IPS DF 19.7 (cell line): ENCODE data around the gene HOXC6.

ENCODE experiments used
- DNase-seq: peaks from one replicate; pipeline ENCODE4 v3.0.0-alpha.2; 2013; ENCODE audit warnings: low read depth, low spot score

Gene HOXC6

DNA sequence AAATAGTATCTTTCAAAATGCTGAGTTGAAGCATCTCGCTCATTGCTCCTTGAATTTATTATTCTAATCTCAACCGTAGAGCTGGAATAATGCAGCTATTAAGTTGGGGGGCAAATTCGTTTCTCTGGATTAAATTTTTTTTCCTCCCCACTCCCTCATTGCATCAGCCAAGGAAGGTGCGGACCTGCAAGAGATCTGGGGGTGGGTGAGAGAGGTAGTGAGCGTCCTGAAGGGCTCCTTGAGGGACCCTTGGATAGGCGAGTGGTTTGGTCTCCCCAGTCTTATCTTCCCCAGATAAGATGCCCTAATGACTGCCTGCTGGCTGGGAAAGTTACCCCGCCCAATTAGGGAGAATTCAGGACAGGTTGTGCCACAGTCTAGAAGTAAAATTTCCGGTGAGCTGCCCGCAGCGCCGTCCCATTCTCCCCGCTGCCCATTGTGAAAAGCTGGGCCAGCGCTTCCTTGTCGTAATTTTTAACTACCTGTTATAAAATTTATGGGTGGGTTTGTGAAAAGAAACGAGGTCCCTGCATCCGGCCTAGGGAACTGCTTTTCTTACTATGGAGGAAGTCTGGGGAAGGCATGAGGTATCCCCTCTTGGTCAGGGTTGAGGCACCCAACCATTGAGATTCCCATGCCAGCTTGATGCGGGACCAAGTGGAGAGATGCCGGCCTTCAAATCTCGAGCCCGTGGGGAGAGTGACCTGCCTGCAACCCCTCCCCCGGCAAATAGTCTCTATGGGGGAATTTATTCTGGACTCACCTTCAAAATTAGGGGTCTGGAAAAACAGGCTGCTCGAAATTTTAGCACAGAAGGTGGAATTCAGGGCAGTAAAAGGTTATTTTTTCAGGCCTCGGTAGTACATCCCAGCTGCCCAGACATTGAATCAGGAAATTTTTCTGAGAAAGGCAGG is 13.0 kb upstream of the HOXC6 start:
- DNase-seq: no peak

- DNase-seq: no peak
Observed at GRCh38 chr12:54016051-54016450, 12.2 kb upstream of the HOXC6 start.

- DNase-seq: no peak
Observed at GRCh38 chr12:54016478-54016964, 11.7 kb upstream of the HOXC6 start.

DNA sequence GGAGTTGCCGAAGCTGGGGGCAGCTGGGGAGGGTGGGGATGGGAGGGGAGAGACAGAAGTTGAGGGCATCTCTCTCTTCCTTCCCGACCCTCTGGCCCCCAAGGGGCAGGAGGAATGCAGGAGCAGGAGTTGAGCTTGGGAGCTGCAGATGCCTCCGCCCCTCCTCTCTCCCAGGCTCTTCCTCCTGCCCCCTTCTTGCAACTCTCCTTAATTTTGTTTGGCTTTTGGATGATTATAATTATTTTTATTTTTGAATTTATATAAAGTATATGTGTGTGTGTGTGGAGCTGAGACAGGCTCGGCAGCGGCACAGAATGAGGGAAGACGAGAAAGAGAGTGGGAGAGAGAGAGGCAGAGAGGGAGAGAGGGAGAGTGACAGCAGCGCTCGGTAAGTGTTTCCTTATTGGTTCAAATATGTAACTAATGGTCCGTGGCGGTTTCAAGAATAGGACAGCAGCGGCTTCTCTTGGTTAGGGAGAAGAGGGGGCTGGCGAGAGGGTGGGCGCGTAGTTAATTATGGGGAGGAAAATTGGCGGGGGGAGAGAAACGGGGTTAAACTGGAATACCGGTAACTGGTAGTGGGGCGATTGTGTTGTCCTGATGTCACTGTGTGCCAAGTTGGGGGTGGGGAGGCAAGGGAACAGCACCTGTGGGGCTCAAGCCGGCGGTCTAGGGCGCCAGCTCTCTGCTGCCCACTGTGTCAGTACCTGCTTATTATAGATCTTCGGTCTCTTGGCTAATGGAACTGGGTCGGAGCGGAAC is 11.0 kb upstream of the HOXC6 start:
- DNase-seq: no peak

GRCh38 chr12:54017878-54018467 is 10.3 kb upstream of the HOXC6 start:
- DNase-seq: no peak

DNA sequence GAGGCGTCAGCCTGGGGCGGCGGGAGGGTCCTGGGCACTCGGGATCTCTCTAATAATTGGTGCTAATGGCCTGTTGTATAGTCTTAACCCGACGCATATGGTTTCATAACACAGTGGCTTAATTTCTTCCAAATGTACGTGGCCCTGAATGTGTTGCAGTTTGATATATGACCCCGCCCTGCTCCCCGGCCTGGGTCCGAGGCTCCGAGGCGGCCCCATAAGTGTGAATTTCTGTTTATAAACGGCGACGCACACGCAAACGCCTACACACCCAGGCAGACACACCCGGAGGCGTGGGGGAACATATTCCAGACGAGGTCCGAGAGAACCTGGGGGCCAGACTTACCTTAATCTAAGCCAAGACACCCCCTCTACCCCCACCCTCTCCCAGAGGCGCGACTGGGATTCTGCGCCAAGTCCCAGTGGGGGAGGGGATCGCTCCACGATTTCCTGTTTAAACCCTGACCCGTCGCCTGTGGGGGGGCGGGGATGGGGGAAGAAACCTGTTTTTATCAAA is 9.7 kb upstream of the HOXC6 start:
- DNase-seq: no peak

DNA sequence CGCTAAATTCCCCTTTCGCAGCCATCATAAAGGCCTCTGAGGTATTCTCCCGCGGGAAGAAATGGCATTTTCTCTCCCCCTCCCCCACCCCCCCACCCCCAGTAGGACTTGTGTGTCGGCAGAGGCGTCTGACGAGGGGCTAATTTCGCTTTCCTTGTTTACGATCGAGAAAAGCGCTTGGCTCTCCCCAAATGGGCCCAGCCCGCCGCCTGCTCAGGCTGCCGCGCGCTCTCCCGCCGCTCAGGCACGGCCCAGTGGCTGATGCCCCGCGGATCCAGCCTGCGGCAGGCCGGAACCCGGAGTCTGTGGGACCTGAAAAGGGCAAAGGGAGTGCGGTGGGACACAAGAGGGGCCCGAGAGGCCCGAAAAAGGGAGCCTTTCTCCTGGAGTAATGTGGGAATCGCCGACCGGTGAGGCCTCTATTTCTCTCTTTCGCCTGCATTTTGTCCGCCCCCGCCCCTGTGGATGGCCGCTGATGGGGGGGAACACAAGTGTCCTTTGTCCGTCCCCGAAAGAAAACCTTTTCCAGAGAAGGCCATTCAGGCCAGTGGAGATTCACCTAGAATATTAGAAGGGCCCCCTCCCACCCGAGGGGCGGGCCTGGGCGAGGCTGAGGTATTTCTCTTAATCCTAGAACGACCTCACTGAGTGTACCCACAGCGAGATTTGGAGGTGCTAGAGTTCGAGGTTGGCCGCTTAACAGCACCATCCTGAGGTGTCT is 9.0 kb upstream of the HOXC6 start:
- DNase-seq: no peak

GRCh38 chr12:54019924-54020590 is 8.2 kb upstream of the HOXC6 start:
- no peak for DNase-seq

- no peak for DNase-seq
Observed at GRCh38 chr12:54020591-54021405, 7.4 kb upstream of the HOXC6 start.

- no peak for DNase-seq
Observed at GRCh38 chr12:54021432-54022013, 6.7 kb upstream of the HOXC6 start.

- DNase-seq: no peak
Observed at GRCh38 chr12:54022960-54023884, 5.0 kb upstream of the HOXC6 start.

DNA sequence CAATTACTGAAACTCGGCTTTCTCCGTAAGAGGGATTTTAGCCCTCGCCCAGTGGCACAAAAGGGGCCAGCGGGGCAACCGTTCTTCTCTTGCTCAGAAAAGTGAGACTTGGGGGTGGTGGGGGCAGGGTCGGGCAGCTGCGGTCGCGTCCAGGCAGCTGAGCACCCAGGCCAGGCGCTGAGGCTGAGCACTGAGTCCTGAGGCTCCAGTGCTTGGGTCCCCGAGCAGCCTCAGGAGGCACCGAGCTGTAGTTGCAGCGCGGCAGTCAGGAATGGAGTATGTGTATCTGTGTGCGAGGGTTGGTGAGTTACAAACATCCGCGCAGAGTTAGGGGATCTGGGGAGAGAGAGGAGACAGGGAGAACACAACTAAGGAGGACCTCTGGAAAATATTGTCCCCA is 4.1 kb upstream of the HOXC6 start:
- no peak for DNase-seq

- no peak for DNase-seq
Observed at GRCh38 chr12:54024581-54025305, 3.5 kb upstream of the HOXC6 start.

GRCh38 chr12:54025499-54026405 is 2.5 kb upstream of the HOXC6 start:
- DNase-seq: no peak

GRCh38 chr12:54026640-54027441 is 1.4 kb upstream of the HOXC6 start:
- no peak for DNase-seq

GRCh38 chr12:54027442-54027786 is 826 bp upstream of the HOXC6 start:
- no peak for DNase-seq
